GM10266 (cell line): ENCODE data around the gene CAMK2B.

ENCODE experiments used
- DNase-seq: peaks from one replicate; pipeline ENCODE4 v3.0.0; 2012; ENCODE audit errors: extremely low spot score
- TF ChIP-seq, protein P1 (sequence below): IDR thresholded peaks from 2 replicates; pipeline ENCODE4 v1.5.1; 2012; ENCODE audit warnings: mild to moderate bottlenecking, low read depth; ENCODE audit not compliant: control insufficient read depth, insufficient read depth; ENCODE audit errors: missing control alignments

CAMK2B gene

DNA sequence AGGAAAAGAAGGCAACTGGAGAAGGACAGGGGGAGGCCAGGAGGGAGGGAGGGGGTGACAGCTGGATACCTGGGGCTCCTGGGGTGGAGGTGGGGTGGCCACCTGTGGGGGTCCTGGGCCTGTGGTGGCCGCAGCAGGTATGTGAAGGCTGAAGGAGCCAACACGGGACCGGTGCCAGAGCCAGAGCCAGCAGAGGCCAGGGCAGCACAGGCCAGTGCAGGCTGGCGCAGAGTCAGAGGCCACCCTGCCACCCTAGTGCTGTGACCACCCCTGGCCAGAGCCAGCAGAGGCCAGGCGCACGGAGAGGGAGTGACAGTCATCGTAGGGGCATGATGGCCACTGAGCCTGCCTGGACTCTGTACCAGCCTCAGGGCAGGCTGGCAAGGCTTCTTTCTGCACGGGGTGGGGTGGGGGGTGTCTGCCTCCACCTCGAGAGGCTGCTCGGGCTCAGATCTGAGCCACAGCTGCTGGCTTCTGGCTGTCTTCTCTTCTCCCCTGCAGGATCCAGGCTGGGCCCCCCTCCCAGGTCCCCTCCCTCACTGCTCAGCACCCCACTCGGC, 95.8 kb downstream of the CAMK2B start:
- no peak for DNase-seq
- TF ChIP-seq, protein P1, sequence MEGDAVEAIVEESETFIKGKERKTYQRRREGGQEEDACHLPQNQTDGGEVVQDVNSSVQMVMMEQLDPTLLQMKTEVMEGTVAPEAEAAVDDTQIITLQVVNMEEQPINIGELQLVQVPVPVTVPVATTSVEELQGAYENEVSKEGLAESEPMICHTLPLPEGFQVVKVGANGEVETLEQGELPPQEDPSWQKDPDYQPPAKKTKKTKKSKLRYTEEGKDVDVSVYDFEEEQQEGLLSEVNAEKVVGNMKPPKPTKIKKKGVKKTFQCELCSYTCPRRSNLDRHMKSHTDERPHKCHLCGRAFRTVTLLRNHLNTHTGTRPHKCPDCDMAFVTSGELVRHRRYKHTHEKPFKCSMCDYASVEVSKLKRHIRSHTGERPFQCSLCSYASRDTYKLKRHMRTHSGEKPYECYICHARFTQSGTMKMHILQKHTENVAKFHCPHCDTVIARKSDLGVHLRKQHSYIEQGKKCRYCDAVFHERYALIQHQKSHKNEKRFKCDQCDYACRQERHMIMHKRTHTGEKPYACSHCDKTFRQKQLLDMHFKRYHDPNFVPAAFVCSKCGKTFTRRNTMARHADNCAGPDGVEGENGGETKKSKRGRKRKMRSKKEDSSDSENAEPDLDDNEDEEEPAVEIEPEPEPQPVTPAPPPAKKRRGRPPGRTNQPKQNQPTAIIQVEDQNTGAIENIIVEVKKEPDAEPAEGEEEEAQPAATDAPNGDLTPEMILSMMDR = no peak

DNA sequence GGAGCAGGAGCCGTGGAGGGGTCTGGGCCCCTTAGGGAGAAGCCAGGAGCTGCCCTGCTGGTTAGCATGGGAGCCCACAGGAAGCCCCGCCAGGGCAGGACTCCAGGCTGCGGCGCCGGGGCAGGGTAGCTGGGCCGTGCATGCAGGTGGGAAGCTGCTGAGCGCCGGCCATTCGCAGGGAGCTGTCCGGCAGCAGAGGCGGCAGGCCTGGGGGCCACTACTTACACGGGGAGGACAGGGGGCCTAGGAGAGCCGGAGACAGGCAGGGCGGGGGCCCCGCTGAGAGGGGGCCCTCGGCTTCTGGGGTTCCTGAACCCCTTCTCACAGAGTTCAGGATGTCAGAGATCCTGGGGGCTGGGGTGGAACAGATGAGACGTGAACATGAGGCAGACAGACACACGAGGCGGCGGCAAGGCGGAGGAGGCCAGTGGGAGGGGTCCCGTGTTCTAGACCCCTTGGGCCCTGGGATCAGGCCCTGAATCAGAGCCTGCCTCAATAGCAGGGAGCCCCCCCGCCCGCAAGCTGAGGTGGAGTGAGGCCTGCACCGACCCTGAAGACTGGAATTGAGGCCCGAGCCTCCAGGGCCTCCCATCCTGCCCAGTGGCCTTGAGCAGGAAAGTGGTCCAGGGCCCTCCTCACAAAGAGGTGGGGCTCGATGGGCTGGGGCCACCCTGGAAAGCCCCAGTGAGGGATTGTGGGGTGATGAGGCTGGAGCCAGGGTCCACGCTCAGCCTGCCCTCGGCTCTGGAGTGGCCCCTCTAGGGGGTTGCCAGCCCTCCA, 96.6 kb downstream of the CAMK2B start:
- no peak for DNase-seq
- TF ChIP-seq, protein P1 = no peak

DNA sequence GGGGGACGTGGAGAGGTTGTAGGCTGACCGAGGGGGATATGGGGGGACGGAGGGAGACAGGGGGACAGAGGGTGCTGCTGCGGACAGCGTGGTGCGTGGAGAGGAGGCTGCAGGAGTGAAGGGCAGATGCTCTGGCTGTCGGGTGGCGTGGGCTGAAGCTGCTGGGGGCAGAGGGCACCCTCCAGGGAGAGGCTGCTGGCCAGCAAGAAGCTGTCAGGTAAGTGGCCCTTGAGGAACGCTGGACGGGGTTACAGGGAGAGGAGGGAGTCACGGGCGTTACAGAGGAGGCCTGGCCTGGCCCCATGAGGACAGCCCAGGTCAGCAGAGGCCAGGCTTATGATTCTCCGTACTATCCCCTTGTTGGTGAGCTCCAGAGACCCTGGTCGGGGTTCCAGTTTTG, 97.5 kb downstream of the CAMK2B start:
- DNase-seq = no peak
- TF ChIP-seq, protein P1 = no peak

DNA sequence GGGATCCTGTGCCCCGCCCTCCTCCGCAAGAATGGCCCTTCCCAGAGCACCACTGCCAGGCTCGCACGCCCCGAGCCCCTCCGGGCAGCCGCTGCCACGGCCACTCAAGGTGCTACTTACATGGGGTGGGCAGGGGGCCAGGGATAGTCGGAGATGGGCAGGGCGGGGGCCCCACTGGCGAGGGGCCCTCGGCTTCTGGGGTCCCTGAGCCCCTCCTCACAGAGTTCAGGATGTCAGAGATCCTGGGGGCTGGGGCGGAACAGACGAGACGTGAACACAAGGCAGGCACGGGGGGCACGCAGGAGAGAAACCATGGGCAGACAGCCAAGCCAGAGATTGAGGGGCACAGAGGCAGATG, 99.0 kb downstream of the CAMK2B start:
- TF ChIP-seq, protein P1 = no peak
- no peak for DNase-seq

DNA sequence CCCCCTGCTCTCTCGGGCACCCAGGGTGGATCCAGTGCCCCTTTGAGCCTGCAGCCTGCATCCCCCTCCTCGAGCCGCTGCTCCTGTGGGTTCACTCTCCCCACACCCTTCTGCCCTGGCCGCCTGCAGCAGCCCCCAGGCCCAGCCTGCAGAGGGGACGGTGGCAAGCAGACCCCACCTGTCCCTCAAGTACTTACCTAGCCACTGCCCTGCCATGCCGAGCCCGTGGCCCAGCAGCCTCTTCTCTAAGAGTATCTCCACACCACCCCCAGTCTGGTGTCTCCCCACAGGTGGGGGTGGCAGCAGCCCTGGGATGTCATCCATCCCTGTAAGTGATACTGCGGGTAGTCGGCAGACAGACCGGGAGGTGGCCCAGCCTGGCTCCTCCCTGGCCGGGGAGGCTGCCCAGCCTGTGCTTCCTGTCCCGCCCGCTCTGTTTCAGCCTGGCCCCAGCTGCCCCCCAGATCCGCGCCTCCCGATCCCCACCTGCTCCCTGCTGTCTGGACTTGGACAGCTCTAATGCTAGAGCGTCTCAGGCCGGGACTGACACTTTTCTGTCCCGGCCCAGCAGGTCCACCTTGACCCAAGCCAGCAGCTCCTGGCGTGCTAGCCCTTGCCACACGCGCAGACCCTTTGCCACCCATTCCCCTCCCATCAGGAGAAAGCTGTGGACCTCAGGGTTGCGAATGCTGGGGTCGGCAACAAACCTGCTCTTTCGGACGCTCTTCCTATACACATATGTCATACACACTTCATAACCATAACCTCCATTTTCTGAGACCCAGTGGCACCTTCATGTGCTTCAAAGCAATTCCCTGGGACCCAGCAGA, 99.6 kb downstream of the CAMK2B start:
- no peak for DNase-seq

DNA sequence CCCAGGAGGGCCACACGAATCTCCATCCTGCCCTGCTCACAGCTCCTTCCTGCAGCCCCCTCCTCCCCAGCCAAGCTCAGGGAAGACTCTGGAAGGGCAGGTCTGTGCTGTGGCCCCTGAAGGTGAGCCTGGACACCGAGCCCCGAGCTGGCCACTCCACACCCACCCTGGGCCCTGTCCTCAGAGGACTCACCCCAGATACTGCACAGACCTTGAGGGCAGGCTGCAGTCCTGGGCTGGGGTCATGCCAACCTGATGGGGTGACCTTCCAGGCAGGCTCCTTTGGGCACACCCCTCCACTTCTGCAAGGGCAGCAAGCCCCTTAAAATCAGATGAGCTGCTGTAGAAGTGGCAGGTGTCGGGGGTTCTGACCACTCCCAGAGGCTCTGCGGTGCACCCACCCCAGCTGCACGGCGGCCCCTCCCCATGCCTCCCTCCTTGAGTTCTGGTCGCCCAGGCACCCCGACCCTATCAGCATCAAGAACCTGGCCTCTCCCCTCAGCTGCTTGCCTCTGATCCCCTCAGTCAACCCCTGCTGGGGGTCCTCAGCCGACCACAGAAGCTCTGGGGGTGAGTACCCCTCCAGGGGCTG, 100.3 kb downstream of the CAMK2B start:
- DNase-seq = no peak
- TF ChIP-seq, protein P1 = no peak

More for the DNA sequence above, 99.6 kb downstream of the CAMK2B start:
- TF ChIP-seq, protein P1 = no peak
